Activated CD4-positive, CD25-positive, alpha-beta regulatory T cell treated with anti-CD3 and anti-CD28 coated beads, Interleukin-2, amount 50 U/mL, for 72 hours (primary cell): ENCODE measurements around the gene EME1.
"Not testable (repeated sequence)": the region's sequence is repeated elsewhere in the genome, so short reads cannot be mapped to it uniquely, and the experiment has no call there.

Source experiments
- DNase-seq: peaks from one replicate; pipeline ENCODE4 v3.0.0; 2021

Gene EME1

GRCh38 chr17:50372758-50373556 is at the start of gene EME1, which contains the start of gene MRPL27:
Gene EME1, plus strand, starts transcription at chr17:50373229. Its CDS starts 1,980 bp downstream, at chr17:50375209.
Gene MRPL27, minus strand, starts transcription at chr17:50373184. Its CDS starts 14 bp downstream, at chr17:50373170.
- peak; percentile 87 for DNase-seq

GRCh38 chr17:50325906-50326305 is 47.1 kb upstream of the EME1 start:
- no peak for DNase-seq

- no peak for DNase-seq
Measured at GRCh38 chr17:50326831-50327364, 46.1 kb upstream of the EME1 start.

- DNase-seq = no peak
Measured at GRCh38 chr17:50328363-50329325, 44.4 kb upstream of the EME1 start.

- DNase-seq = no peak
Measured at GRCh38 chr17:50329716-50330115, 43.3 kb upstream of the EME1 start.

- DNase-seq = no peak
Measured at GRCh38 chr17:50330151-50330775, 42.8 kb upstream of the EME1 start.

- no peak for DNase-seq
Measured at GRCh38 chr17:50331085-50331791, 41.8 kb upstream of the EME1 start.

- no peak for DNase-seq
Measured at GRCh38 chr17:50332196-50332595, 40.8 kb upstream of the EME1 start.

- DNase-seq = not testable (repeated sequence)
Measured at GRCh38 chr17:50333291-50334057, 39.6 kb upstream of the EME1 start.

- DNase-seq = no peak
Measured at GRCh38 chr17:50337956-50338355, 35.1 kb upstream of the EME1 start.

- DNase-seq = no peak
Measured at GRCh38 chr17:50338645-50339044, 34.4 kb upstream of the EME1 start.

GRCh38 chr17:50339381-50339780 is 33.6 kb upstream of the EME1 start:
- DNase-seq = no peak

- DNase-seq = no peak
Measured at GRCh38 chr17:50344731-50345365, 28.2 kb upstream of the EME1 start.

- peak; percentile 93 for DNase-seq
Measured at GRCh38 chr17:50345432-50346312, 27.4 kb upstream of the EME1 start, which contains the start of gene XYLT2. Gene XYLT2, plus strand, starts transcription at chr17:50346126. Its CDS starts 15 bp downstream, at chr17:50346141.

- DNase-seq = no peak
Measured at GRCh38 chr17:50346313-50347116, 26.5 kb upstream of the EME1 start.

- DNase-seq = no peak
Measured at GRCh38 chr17:50347117-50347893, 25.7 kb upstream of the EME1 start.

- no peak for DNase-seq
Measured at GRCh38 chr17:50347894-50348291, 25.1 kb upstream of the EME1 start.
